ENCODE data around the gene TNP2. TPM values are rescaled to one million over a fixed set of nuclear protein-coding genes. Genes with fewer than 3 reads are reported as not detected.

Gene TNP2
- total RNA-seq, 2 donors from 2014 or later: not detected

GRCh38 chr16:11255737-11256660 lies 13.1 kb downstream of the TNP2 start, which contains the start of gene SOCS1:
Gene SOCS1, minus strand, starts transcription at chr16:11256204. Its CDS starts 726 bp downstream, at chr16:11255478.
- H3K9me3 ChIP-seq: no peaks in the 10 kb centered on the region
- DNase-seq (ENCODE audit: low spot score): peak; percentile 83
- H3K36me3 ChIP-seq: no peaks in the 10 kb centered on the region
- peak within 1 kb of the TSS; percentile 64 to 72 for H3K4me3 ChIP-seq
- peak; percentile 94 for TF ChIP-seq CTCF (IDR thresholded peaks at IDR 0.05)
- H3K27me3 ChIP-seq: no peaks in the 10 kb centered on the region
- peak within 1 kb of the TSS; percentile 92 to 94 for H3K27ac ChIP-seq
- peaks cover 0 to 32% of the 10 kb centered on the region in 2 donors for H3K4me1 ChIP-seq

GRCh38 chr16:11254913-11255736 lies 14.0 kb downstream of the TNP2 start:
- Histone ChIP-seq H3K27ac (peak overlapping the region; percentile 92 to 94), H3K36me3 (no peaks in the 10 kb centered on the region), H3K4me3 (peak overlapping the region; percentile 64 to 72), H3K27me3 (no peaks in the 10 kb centered on the region), H3K4me1 (peaks cover 0 to 32% of the 10 kb centered on the region in 2 donors), H3K9me3 (no peaks in the 10 kb centered on the region)
- no peak for TF ChIP-seq CTCF (IDR thresholded peaks at IDR 0.05)
- DNase-seq (ENCODE audit: low spot score): no peak

DNA sequence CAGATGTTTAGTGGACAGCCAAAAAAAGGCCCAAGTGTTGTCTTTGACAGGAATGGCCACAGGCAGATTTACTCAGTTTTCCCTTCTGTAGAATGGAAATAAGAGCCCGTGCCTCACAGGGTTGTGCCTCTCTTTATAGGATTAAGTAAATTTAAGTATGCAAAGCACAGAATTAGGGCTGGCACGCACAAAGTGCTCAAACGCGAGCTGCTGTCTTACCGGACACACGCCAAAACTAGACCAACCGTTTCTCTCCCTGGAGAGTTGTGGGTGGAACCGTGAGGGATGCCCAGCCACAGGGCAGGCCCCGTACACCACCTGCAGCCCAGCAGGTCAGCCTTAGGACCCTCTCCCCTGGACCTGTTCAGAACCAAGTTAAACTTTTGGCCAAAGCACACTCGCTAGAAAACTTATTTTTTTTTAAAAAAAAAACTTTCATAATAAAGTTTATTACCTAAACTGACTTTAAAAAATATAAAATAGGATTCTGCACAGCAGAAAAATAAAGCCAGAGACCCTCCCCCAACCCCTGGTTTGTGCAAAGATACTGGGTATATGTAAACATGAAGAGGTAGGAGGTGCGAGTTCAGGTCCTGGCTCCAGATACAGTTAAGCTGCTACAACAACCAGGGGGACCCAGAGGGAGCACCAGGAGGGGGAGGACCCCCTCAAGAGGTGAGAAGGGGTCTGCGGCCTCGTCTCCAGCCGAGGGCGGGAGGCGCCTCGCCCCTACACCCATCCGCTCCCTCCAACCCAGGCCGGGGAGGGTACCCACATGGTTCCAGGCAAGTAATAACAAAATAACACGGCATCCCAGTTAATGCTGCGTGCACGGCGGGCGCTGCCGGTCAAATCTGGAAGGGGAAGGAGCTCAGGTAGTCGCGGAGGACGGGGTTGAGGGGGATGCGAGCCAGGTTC lies 14.9 kb downstream of the TNP2 start:
- no peak for TF ChIP-seq CTCF (IDR thresholded peaks at IDR 0.05)
- Histone ChIP-seq H3K27ac (peak overlapping the region in 1 of 2 donors; percentile 94), H3K36me3 (no peaks in the 10 kb centered on the region), H3K4me3 (peak overlapping the region; percentile 64 to 72), H3K9me3 (no peaks in the 10 kb centered on the region), H3K27me3 (no peaks in the 10 kb centered on the region), H3K4me1 (peaks cover 0 to 29% of the 10 kb centered on the region in 2 donors)
- DNase-seq (ENCODE audit: low spot score): no peak

- no peaks in the 10 kb centered on the region for H3K36me3 ChIP-seq
Observed at GRCh38 chr16:11253009-11253994, 15.8 kb downstream of the TNP2 start.

More at GRCh38 chr16:11253009-11253994, 15.8 kb downstream of the TNP2 start:
- no peak for DNase-seq (ENCODE audit: low spot score)
- peaks cover 0 to 20% of the 10 kb centered on the region in 2 donors for H3K4me1 ChIP-seq
- H3K4me3 ChIP-seq: no peak overlapping the region
- no peaks in the 10 kb centered on the region for H3K9me3 ChIP-seq
- H3K27ac ChIP-seq: no peak overlapping the region
- H3K27me3 ChIP-seq: no peaks in the 10 kb centered on the region
- no peak for TF ChIP-seq CTCF (IDR thresholded peaks at IDR 0.05)

Data from right atrium auricular region (tissue), 2 donors.